ES-I3 (cell line): ENCODE results near the gene MBNL1.

Experiments
- H3K36me3 ChIP-seq: 2 replicates; pipeline ENCODE4 v1.6.1; 2013; ENCODE audit warnings: mild to moderate bottlenecking, low read length, control low read depth, moderate library complexity; ENCODE audit not compliant: insufficient read depth
- H3K4me1 ChIP-seq: 2 replicates; pipeline ENCODE4 v1.6.1; 2013; ENCODE audit warnings: mild to moderate bottlenecking, control low read depth, low read length; ENCODE audit not compliant: insufficient read depth
- H3K9ac ChIP-seq: 2 replicates; pipeline ENCODE4 v1.6.1; 2013; ENCODE audit warnings: low read depth, mild to moderate bottlenecking, low read length, moderate library complexity
- H3K9me3 ChIP-seq: 2 replicates; pipeline ENCODE4 v1.6.1; 2013; ENCODE audit warnings: mild to moderate bottlenecking, low read length, moderate library complexity; ENCODE audit not compliant: control insufficient read depth, insufficient read depth

MBNL1 gene

DNA sequence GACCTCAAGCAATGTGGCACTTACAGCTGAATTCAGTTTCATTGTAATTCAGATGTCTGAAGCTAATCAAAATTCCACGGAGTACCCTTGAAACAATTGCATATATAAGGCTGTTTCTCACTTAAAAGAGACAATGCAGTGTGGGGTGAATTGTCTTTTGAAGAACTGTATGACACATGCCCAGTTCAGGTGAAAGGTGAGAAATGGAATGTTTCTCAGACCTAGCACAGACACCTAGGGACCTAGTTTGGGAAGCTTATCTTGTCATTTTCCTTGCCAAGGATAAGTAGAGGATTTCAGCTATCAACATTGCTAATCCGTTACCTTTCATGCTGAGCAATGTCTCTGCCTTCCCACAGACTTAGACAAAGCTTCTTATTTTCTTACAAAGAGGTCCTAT, 36.3 kb downstream of the MBNL1 start:
- Histone ChIP-seq H3K9ac (no peak overlapping the region), H3K9me3 (no peaks in the 10 kb centered on the region), H3K4me1 (peaks cover 42% of the 10 kb centered on the region), H3K36me3 (no peaks in the 10 kb centered on the region)

DNA sequence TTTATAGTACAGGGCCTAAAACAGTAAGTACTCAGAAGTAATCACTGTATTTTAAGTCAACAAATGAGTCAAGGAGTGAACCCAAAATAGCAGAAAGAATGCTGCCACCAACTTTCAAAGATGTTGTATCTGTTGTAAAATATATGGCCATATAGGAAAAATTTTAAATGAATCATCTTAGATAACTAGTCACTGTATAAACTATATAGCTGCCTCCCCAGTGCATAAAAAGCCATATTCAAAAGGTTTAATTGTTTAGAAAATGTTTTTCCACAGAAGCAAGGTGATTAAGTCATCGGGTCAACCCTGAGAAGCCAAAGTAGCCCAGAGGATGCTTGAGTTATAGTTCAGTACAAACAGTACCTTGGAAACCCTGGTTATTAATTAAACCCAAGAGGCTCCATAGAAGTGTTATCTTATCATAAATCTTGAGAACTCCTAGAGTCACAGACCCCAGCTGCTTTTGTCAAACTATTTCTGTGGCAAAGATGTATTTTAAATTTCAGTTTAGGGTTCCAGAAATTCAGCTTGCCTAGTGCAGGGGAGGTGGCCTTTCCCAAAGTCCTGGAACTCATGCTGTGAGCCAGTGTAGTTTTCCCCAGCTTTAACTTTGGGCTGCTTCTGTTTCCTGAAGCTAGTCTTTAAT, 39.2 kb downstream of the MBNL1 start:
- peaks cover 28% of the 10 kb centered on the region for H3K4me1 ChIP-seq
- H3K36me3 ChIP-seq, result no peaks in the 10 kb centered on the region
- H3K9me3 ChIP-seq, result no peaks in the 10 kb centered on the region
- no peak overlapping the region for H3K9ac ChIP-seq

DNA sequence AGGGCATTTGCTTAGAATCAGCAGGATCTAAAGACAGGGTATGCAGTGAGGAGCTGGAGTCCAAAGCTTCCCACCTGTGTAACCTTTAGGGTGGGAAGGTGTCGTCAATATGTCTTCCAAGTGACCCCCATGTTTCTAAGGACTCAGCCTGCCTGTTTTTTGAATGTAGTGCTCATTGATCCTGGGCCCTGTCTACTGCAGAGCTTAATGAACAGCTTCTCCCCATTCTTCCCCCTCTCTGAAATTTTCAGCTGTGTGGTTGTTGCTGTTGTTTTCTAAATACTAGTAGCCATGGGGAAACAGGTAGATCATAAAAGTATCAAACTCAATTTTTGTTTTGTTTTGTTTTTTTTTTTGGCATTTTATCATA, 39.7 kb downstream of the MBNL1 start:
- Histone ChIP-seq H3K9ac (no peak overlapping the region), H3K4me1 (peaks cover 28% of the 10 kb centered on the region), H3K36me3 (no peaks in the 10 kb centered on the region), H3K9me3 (no peaks in the 10 kb centered on the region)

DNA sequence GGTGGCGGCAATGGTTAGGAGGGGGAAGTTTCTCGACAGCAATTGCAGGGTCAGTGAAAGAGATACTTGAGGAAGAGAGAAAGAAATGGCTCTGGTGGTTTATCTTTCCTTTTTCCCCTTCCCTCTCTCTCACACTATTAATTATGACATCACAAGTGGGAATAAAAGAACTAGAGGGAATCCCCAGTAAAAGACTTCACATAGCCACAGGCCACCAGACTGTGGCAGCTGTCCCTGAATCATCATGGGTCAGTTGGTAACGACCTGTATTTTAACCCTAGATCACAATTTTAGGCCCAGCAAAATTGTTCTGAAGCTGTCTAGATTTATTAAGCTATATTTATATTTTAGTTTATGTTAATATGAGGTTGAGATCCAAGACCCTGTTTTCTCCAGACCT, 40.3 kb downstream of the MBNL1 start:
- Histone ChIP-seq H3K9me3 (no peaks in the 10 kb centered on the region), H3K9ac (no peak overlapping the region), H3K36me3 (no peaks in the 10 kb centered on the region), H3K4me1 (peaks cover 28% of the 10 kb centered on the region)

DNA sequence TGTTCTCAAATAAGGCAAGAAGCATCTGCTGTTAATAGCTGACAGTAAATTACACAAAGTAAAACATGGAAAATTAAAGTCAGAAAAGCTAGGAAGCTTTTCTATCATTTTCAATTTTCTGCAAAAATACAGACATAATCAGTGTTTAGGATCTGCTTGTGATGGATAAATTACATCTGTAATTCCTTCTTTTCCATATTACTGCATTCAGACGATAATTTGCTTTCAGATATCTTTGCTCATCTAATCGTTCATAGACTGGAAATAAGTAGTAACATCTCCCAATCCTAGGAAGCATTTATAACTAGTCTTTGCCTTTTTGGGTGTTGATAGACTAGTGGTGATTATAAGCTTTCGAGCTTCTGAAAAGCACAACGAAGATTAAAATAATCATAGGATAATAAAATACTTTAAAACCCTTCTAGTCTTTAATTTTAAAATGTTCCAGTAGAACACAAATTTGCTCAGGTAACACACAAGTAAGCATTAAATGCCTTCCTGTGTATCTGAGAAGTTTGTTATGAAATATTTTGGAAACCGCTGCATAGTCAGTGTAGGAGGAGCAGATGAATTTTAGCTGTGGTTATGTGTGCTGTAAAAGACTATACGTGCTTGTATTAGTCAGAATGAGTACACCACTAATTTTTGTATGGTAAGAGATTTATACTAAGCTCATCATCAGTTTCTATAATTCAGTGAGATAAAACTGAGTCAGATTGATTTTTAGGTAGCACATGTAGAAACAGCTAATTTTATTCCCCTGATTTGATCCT, 41.0 kb downstream of the MBNL1 start:
- no peak overlapping the region for H3K9ac ChIP-seq
- H3K36me3 ChIP-seq, result no peaks in the 10 kb centered on the region
- H3K9me3 ChIP-seq, result no peaks in the 10 kb centered on the region
- H3K4me1 ChIP-seq, result peaks cover 28% of the 10 kb centered on the region

DNA sequence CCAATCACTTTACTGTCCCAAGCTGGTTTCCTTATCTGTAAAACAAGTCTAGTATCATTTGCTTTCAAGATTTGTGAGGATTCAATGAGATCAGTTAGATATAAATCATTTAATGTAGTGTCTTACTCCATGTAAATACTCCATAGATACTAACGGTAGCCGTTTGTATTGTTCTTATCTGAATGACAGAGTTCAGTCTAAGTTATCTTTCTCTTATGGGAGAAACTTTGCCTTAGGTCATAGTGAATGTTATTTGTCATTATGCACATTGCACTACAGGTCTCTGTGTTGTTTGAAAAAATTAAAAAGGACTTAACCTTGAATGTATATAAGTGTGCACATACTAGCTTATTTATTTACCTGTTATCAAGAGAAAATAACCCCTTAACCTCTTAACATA, 44.7 kb downstream of the MBNL1 start:
- H3K9ac ChIP-seq, result no peak overlapping the region
- no peaks in the 10 kb centered on the region for H3K9me3 ChIP-seq
- H3K4me1 ChIP-seq, result peaks cover 9% of the 10 kb centered on the region; the same call in 1 of the 2 replicates
- no peaks in the 10 kb centered on the region for H3K36me3 ChIP-seq

DNA sequence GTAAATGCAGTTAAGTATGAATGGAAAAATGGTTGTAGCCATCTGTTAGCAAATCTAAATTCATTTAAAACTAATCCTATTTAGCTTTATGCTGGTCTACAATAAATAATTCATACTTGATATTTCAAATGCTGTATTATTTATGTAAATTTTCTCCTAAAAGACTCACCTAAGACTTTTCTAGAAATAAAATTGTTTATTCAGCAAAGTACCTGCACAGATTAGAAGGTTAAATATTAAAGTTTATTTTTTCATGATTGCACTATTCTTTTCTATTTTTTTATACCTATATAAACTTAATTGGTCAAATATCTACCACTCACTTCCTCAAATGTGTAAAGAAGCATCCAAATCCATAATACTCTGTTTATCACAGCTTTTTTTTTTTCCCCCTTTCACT, 45.2 kb downstream of the MBNL1 start:
- Histone ChIP-seq H3K9me3 (no peaks in the 10 kb centered on the region), H3K4me1 (peaks cover 4% of the 10 kb centered on the region; the same call in 1 of the 2 replicates), H3K9ac (no peak overlapping the region), H3K36me3 (no peaks in the 10 kb centered on the region)

DNA sequence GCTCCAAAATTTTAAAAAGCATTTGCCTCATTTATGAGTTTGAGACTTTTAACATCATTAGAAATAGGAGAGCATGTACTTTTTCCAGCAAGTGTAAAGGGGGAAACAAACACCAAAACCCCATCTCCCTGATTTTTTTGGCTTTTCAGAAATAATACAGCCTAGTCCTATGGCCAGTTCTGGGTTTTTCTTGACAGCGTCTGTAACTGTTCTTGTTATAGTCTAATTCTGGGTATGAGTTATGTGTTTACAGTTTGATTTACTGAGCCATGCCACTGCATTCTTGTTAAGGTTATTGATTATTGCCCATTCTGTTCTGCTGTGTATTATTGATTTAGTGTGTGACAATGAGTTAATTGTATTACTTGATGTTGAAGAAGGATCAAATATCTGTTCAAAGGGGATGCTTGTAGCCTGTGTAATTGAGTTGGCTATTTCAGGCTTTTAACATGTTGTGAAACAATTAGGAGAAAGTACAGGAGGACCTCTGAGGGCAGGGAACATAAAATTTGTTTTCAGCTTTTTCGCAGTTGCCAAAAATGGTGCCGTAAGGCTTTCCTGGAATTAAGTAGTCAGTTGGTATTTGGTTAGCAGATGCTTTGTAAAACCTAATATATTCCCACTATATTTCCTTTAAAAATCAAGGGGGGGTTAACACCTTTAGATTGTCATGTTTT, 46.1 kb downstream of the MBNL1 start:
- H3K9ac ChIP-seq, result no peak overlapping the region
- H3K4me1 ChIP-seq, result peaks cover 4% of the 10 kb centered on the region; the same call in 1 of the 2 replicates
- H3K9me3 ChIP-seq, result no peaks in the 10 kb centered on the region
- no peaks in the 10 kb centered on the region for H3K36me3 ChIP-seq

DNA sequence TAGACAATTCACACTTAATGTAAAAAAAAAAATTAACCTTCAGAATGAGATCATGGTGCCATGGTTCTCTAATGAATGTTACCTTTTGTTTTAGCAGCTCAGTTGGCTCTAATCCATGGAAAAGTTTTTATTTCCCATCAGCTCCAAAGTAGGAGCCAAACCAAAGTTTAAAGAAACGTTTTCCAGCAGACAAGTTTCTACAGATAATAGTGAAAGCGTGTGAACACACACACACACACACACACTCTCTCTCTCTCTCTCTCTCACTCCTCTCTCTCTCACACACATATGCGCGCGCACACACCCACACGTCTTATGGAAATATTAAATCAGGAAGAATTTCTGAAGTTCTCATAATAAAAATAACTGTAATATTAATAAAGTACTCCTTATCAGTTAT, 46.9 kb downstream of the MBNL1 start:
- Histone ChIP-seq H3K9ac (no peak overlapping the region), H3K4me1 (peaks cover 4% of the 10 kb centered on the region; the same call in 1 of the 2 replicates), H3K9me3 (no peaks in the 10 kb centered on the region), H3K36me3 (no peaks in the 10 kb centered on the region)

DNA sequence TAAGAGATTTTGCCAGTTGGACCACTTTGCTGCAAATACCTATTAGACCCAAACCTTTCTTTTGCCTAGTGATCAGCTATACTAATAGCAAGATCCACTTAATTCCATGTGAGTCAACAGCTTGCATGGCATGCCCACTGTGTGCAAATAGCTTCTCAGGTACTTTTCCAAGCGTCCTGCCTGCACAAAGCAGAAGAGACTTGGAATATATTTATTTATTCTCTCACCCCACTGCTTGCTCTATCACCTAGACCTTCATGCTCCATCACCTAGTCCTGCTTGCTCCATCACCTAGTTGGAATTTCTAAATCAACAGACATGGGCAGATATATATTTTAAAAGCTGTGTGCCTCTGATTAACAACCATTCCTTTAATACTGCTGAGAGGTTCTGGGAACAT, 47.6 kb downstream of the MBNL1 start:
- no peaks in the 10 kb centered on the region for H3K36me3 ChIP-seq
- H3K9ac ChIP-seq, result no peak overlapping the region
- no peaks in the 10 kb centered on the region for H3K9me3 ChIP-seq
- peaks cover 4% of the 10 kb centered on the region; the same call in 1 of the 2 replicates for H3K4me1 ChIP-seq

DNA sequence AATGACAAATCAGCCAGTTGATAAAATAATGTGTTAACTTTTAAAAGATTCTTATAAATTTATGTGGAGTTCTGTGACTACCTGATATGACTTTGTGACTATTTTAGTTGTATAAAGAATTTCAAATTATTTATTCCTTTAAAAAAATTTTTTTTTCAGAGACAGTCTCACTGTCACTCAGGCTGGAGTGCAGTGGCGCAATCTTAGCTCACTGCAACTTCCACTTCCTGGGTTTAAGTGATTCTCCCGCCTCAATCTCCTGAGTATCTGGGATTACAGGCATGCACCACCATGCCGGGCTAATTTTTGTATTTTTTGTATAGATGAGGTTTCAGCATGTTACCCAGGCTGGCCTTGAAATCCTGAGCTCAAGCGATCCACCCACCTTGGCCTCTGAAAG, 48.5 kb downstream of the MBNL1 start:
- Histone ChIP-seq H3K36me3 (no peaks in the 10 kb centered on the region), H3K9me3 (no peaks in the 10 kb centered on the region), H3K9ac (no peak overlapping the region), H3K4me1 (peaks cover 4% of the 10 kb centered on the region; the same call in 1 of the 2 replicates)

DNA sequence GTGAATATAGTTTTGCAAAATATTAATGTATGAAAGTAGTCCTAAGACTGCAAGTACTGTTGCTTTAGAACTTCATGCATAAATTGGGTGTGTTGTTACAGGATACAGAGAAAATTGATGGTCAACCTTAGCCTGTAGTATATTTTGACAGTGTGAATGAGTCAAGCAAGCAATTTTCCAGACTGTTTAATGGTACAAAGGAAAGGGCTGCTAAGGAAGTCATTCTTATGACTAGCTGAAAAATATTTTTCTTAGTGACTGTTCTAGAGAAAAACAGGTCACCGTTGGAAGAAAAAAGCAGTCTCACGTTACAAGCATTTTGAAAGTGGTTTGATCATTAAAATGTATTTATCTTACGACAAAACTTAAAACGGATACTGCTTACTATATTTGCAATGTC, 49.2 kb downstream of the MBNL1 start:
- Histone ChIP-seq H3K36me3 (no peaks in the 10 kb centered on the region), H3K4me1 (peaks cover 4% of the 10 kb centered on the region; the same call in 1 of the 2 replicates)

DNA sequence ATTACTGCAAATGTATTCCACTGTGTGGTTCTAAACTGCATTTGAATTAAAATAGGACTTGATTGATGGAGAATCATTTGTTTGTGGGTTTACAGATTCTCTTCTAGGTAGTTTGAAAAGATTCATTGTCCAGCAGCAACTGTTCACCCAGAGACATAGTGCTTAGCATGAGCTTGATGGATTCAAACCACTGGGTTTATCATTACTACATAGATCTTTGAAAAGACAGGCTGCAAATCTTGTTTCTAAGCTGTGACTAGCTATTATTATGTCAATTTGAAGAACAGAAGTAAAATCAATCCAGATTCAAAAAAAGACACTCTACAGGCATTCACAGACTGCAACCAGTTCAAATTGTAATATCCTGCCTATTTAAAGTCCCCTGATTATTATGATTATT, 49.8 kb downstream of the MBNL1 start:
- H3K9me3 ChIP-seq, result no peaks in the 10 kb centered on the region
- H3K4me1 ChIP-seq, result peaks cover 4% of the 10 kb centered on the region; the same call in 1 of the 2 replicates
- H3K36me3 ChIP-seq, result no peaks in the 10 kb centered on the region
- no peak overlapping the region for H3K9ac ChIP-seq

More for the DNA sequence above, 49.2 kb downstream of the MBNL1 start:
- no peak overlapping the region for H3K9ac ChIP-seq
- no peaks in the 10 kb centered on the region for H3K9me3 ChIP-seq

DNA sequence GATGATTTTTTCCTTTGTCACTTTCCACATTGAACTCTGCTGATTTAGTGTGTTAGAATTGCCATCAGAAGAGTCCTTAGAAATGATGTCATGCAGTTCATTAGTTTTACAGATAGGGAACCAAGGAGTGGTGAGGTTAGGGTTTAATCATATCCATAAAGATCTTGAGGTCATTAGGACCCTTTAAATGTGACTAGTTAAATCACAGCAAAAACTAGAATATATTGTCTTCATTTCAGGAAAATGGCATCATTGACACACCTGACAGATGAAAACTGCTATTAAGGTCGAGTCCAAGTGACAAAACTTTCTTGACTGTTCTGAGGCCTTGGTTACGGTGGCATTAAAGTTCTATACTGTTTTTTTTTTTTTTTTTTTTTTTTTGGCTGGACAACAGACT, 50.5 kb downstream of the MBNL1 start:
- no peaks in the 10 kb centered on the region for H3K9me3 ChIP-seq
- peaks cover 4% of the 10 kb centered on the region; the same call in 1 of the 2 replicates for H3K4me1 ChIP-seq
- no peak overlapping the region for H3K9ac ChIP-seq
- no peaks in the 10 kb centered on the region for H3K36me3 ChIP-seq
